GM18873 (cell line): ENCODE measurements around the gene OSGEPL1.
"Not testable (repeated sequence)": the region's sequence is repeated elsewhere in the genome, so short reads cannot be mapped to it uniquely, and the experiment has no call there.

Source experiments
- ATAC-seq: cut with Tn5 transposase; IDR thresholded peaks from one replicate; pipeline ENCODE4 v1.9.1; 2021; ENCODE audit warnings: mild to moderate bottlenecking, moderate library complexity, moderate number of reproducible peaks; ENCODE audit not compliant: unreplicated experiment, low FRiP score

The OSGEPL1 gene

GRCh38 chr2:189756311-189756952 lies 6.2 kb downstream of the OSGEPL1 start:
- ATAC-seq: no peak

GRCh38 chr2:189751080-189751658 lies 11.4 kb downstream of the OSGEPL1 start:
- peak; percentile 57 for ATAC-seq

- ATAC-seq: no peak
Measured at GRCh38 chr2:189729430-189729829, 33.2 kb downstream of the OSGEPL1 start.

- ATAC-seq: no peak
Measured at GRCh38 chr2:189726849-189727248, 35.7 kb downstream of the OSGEPL1 start.

GRCh38 chr2:189726271-189726670 lies 36.3 kb downstream of the OSGEPL1 start:
- no peak for ATAC-seq

GRCh38 chr2:189723192-189723591 lies 39.4 kb downstream of the OSGEPL1 start:
- ATAC-seq: no peak

GRCh38 chr2:189719571-189719970 lies 43.0 kb downstream of the OSGEPL1 start:
- ATAC-seq: no peak

GRCh38 chr2:189717593-189717992 lies 45.0 kb downstream of the OSGEPL1 start:
- not testable (repeated sequence) for ATAC-seq

- ATAC-seq: no peak
Measured at GRCh38 chr2:189709501-189710221, 52.9 kb downstream of the OSGEPL1 start.

- ATAC-seq: no peak
Measured at GRCh38 chr2:189702071-189702470, 60.5 kb downstream of the OSGEPL1 start.

GRCh38 chr2:189700681-189701080 lies 61.9 kb downstream of the OSGEPL1 start:
- no peak for ATAC-seq

GRCh38 chr2:189698020-189698887 lies 64.3 kb downstream of the OSGEPL1 start:
- no peak for ATAC-seq
